DOHH2 (cell line): ENCODE measurements around the gene DDI2.

Source experiments
- H3F3A ChIP-seq: fragments of 200-600 bp; sonication (generic), shearing (Covaris generic); 2 replicates; pipeline ENCODE4 v1.6.0; 2016; ENCODE audit warnings: antibody characterized with exemption, mild to moderate bottlenecking; ENCODE audit not compliant: control insufficient read depth, insufficient read depth
- H3K27ac ChIP-seq: fragments of 200-600 bp; sonication (generic); 2 replicates; pipeline ENCODE4 v1.5.1; 2014; ENCODE audit warnings: low read depth, mild to moderate bottlenecking, low read length, moderate library complexity
- H3K27me3 ChIP-seq: fragments of 200-600 bp; sonication (generic); 2 replicates; pipeline ENCODE4 v1.6.1; 2014; ENCODE audit warnings: mild to moderate bottlenecking, low read length, mixed read lengths; ENCODE audit not compliant: control insufficient read depth
- H3K36me3 ChIP-seq: fragments of 200-600 bp; sonication (generic); 2 replicates; pipeline ENCODE4 v1.6.1; 2014; ENCODE audit warnings: mild to moderate bottlenecking, low read length, moderate library complexity, mixed read lengths; ENCODE audit not compliant: control insufficient read depth
- H3K4me1 ChIP-seq: fragments of 200-600 bp; sonication (generic); 2 replicates; pipeline ENCODE4 v1.6.1; 2014; ENCODE audit warnings: mild to moderate bottlenecking, low read length, mixed read lengths; ENCODE audit not compliant: control insufficient read depth
- H3K4me2 ChIP-seq: fragments of 200-600 bp; sonication (generic); 2 replicates; pipeline ENCODE4 v1.6.0; 2014; ENCODE audit warnings: mild to moderate bottlenecking, low read length, moderate library complexity
- H3K4me3 ChIP-seq: fragments of 200-600 bp; sonication (generic); 2 replicates; pipeline ENCODE4 v1.5.1; 2014; ENCODE audit warnings: mild to moderate bottlenecking, low read length, mixed read lengths
- H3K79me2 ChIP-seq: fragments of 200-600 bp; sonication (generic); 2 replicates; pipeline ENCODE4 v1.6.1; 2014; ENCODE audit warnings: mild to moderate bottlenecking, low read length, mixed read lengths; ENCODE audit not compliant: control insufficient read depth
- H3K9me2 ChIP-seq: fragments of 200-600 bp; sonication (generic); replicated peaks from 2 replicates; pipeline ENCODE4 v1.6.1; 2014; ENCODE audit warnings: mild to moderate bottlenecking, low read length, mixed read lengths; ENCODE audit not compliant: control insufficient read depth
- H3K9me3 ChIP-seq: fragments of 200-600 bp; sonication (generic); 2 replicates; pipeline ENCODE4 v1.6.1; 2014; ENCODE audit warnings: antibody characterized with exemption, low read length, mixed read lengths; ENCODE audit not compliant: control insufficient read depth, insufficient read depth
- H4K20me1 ChIP-seq: fragments of 200-600 bp; sonication (generic); 2 replicates; pipeline ENCODE4 v1.6.0; 2014; ENCODE audit warnings: low read depth, mild to moderate bottlenecking, antibody characterized with exemption, low read length, moderate library complexity; ENCODE audit not compliant: control insufficient read depth, insufficient read depth
- CTCF ChIP-seq: fragments of 200-600 bp; sonication (generic); IDR thresholded peaks from one replicate; pipeline ENCODE4 v1.5.1; 2014; ENCODE audit warnings: antibody characterized with exemption, mild to moderate bottlenecking, low read depth, low read length; ENCODE audit not compliant: poor library complexity, severe bottlenecking
- EZH2phosphoT487 ChIP-seq: fragments of 200-600 bp; sonication (generic); IDR thresholded peaks from 2 replicates; pipeline ENCODE4 v1.6.1; 2017; ENCODE audit warnings: borderline replicate concordance, mild to moderate bottlenecking, antibody characterized with exemption, low read length, moderate library complexity, mixed read lengths

The DDI2 gene

GRCh38 chr1:15575549-15576150 is 41.6 kb upstream of the DDI2 start:
- no peak overlapping the region for H3K4me3 ChIP-seq

GRCh38 chr1:15577691-15578090 is 39.6 kb upstream of the DDI2 start:
- TF ChIP-seq CTCF (no peak), EZH2phosphoT487 (no peak)
- Histone ChIP-seq H3K4me1 (peaks cover 20% of the 10 kb centered on the region), H3K27me3 (no peaks in the 10 kb centered on the region), H3F3A (peaks cover 7% of the 10 kb centered on the region; the same call in 1 of the 2 replicates), H3K9me2 (no peaks in the 10 kb centered on the region), H4K20me1 (no peaks in the 10 kb centered on the region), H3K79me2 (no peaks in the 10 kb centered on the region), H3K4me2 (no peak overlapping the region), H3K27ac (no peak overlapping the region), H3K9me3 (no peaks in the 10 kb centered on the region), H3K4me3 (no peak overlapping the region), H3K36me3 (no peaks in the 10 kb centered on the region)

More at GRCh38 chr1:15575549-15576150, 41.6 kb upstream of the DDI2 start:
- Histone ChIP-seq H3K27me3 (no peaks in the 10 kb centered on the region), H3K79me2 (no peaks in the 10 kb centered on the region), H3K4me1 (peaks cover 40% of the 10 kb centered on the region), H4K20me1 (no peaks in the 10 kb centered on the region), H3K27ac (no peak overlapping the region), H3K9me3 (no peaks in the 10 kb centered on the region), H3K9me2 (no peaks in the 10 kb centered on the region), H3K4me2 (no peak overlapping the region), H3K36me3 (peaks cover 7% of the 10 kb centered on the region; the same call in 1 of the 2 replicates), H3F3A (peaks cover 17% of the 10 kb centered on the region)
- TF ChIP-seq CTCF (no peak), EZH2phosphoT487 (no peak)

- no peaks in the 10 kb centered on the region for H3F3A ChIP-seq
- H3K4me3 ChIP-seq, result no peak overlapping the region
- H3K9me3 ChIP-seq, result no peaks in the 10 kb centered on the region
- no peaks in the 10 kb centered on the region; the same call in 1 of the 2 replicates for H3K27me3 ChIP-seq
- no peaks in the 10 kb centered on the region for H3K9me2 ChIP-seq
- H4K20me1 ChIP-seq, result no peaks in the 10 kb centered on the region
- H3K4me1 ChIP-seq, result peaks cover 17% of the 10 kb centered on the region
- H3K79me2 ChIP-seq, result no peaks in the 10 kb centered on the region
- H3K27ac ChIP-seq, result no peak overlapping the region
- 0 out of 2 replicates have a peak overlapping the region, but pooled peaks have one; percentile 0 for H3K4me2 ChIP-seq
- TF ChIP-seq EZH2phosphoT487 (no peak), CTCF (no peak)
- H3K36me3 ChIP-seq, result no peaks in the 10 kb centered on the region
These were observed 38.2 kb upstream of the DDI2 start for GRCh38 chr1:15578921-15579682.
